Neural cell (in vitro differentiated cells): ENCODE measurements around the gene KRT27. TPM values are rescaled to one million over a fixed set of nuclear protein-coding genes. Genes with fewer than 3 reads are reported as not detected.

Experiments used
- H2AFZ ChIP-seq: fragments of 200-600, 300-800 bp; sonication (generic), shearing (Covaris generic); 2 replicates; pipeline ENCODE4 v1.6.0; 2014; ENCODE audit warnings: low read depth, mild to moderate bottlenecking, antibody characterized with exemption, low read length, moderate library complexity
- H3F3A ChIP-seq: fragments of 200-600 bp; shearing (Covaris generic); 2 replicates; pipeline ENCODE4 v1.6.1; 2016; ENCODE audit warnings: mild to moderate bottlenecking, moderate library complexity, mixed read lengths, antibody characterized with exemption, low read length; ENCODE audit not compliant: insufficient read depth, poor library complexity, severe bottlenecking
- H3K27ac ChIP-seq: fragments of 200-600, 300-800 bp; sonication (generic), shearing (Covaris generic); 2 replicates; pipeline ENCODE4 v1.5.1; 2014; ENCODE audit warnings: mild to moderate bottlenecking, low read length, moderate library complexity
- H3K27me3 ChIP-seq: fragments of 300-800, 200-600 bp; sonication (generic), shearing (Covaris generic); 2 replicates; pipeline ENCODE4 v1.6.0; 2014; ENCODE audit warnings: mild to moderate bottlenecking, low read depth, low read length, moderate library complexity; ENCODE audit not compliant: insufficient read depth
- H3K36me3 ChIP-seq: fragments of 300-800, 200-600 bp; sonication (generic), shearing (Covaris generic); 2 replicates; pipeline ENCODE4 v1.5.1; 2014; ENCODE audit warnings: mild to moderate bottlenecking, antibody characterized with exemption, low read length, moderate library complexity; ENCODE audit not compliant: insufficient read depth
- H3K4me2 ChIP-seq: fragments of 300-800, 200-600 bp; sonication (generic), shearing (Covaris generic); 2 replicates; pipeline ENCODE4 v1.6.0; 2014; ENCODE audit warnings: mild to moderate bottlenecking, low read length
- H3K4me3 ChIP-seq: fragments of 300-800, 200-600 bp; sonication (generic), shearing (Covaris generic); 2 replicates; pipeline ENCODE4 v1.5.1; 2014; ENCODE audit warnings: mild to moderate bottlenecking, low read length, moderate library complexity
- H3K79me2 ChIP-seq: fragments of 200-600 bp; shearing (Covaris generic); replicated peaks from 2 replicates; pipeline ENCODE4 v1.6.0; 2014; ENCODE audit warnings: mild to moderate bottlenecking, low read length, moderate library complexity; ENCODE audit not compliant: insufficient read depth
- H3K9ac ChIP-seq: fragments of 300-800, 200-600 bp; sonication (generic), shearing (Covaris generic); 2 replicates; pipeline ENCODE4 v1.6.1; 2016; ENCODE audit warnings: mild to moderate bottlenecking, low read length, mixed read lengths
- H3K9me2 ChIP-seq: fragments of 200-600 bp; shearing (Covaris generic); 2 replicates; pipeline ENCODE4 v1.6.1; 2016; ENCODE audit warnings: mild to moderate bottlenecking, low read length, mixed read lengths; ENCODE audit not compliant: insufficient read depth
- H3K9me3 ChIP-seq: fragments of 200-600, 300-800 bp; sonication (generic), shearing (Covaris generic); 2 replicates; pipeline ENCODE4 v1.6.1; 2016; ENCODE audit warnings: mild to moderate bottlenecking, mixed run types, low read length, moderate library complexity, mixed read lengths
- H4K20me1 ChIP-seq: fragments of 200-600 bp; shearing (Covaris generic); 2 replicates; pipeline ENCODE4 v1.6.1; 2016; ENCODE audit warnings: mild to moderate bottlenecking, mixed run types; ENCODE audit not compliant: insufficient read depth
- CTCF ChIP-seq: fragments of 450-650 bp; IDR thresholded peaks from 2 replicates; pipeline ENCODE4 v1.5.1; 2014; ENCODE audit warnings: antibody characterized with exemption, mild to moderate bottlenecking, moderate library complexity; ENCODE audit not compliant: poor library complexity, severe bottlenecking
- EP300 ChIP-seq: fragments of 450-650 bp; conservative IDR thresholded peaks from 2 replicates; pipeline ENCODE4 v1.6.1; 2014; ENCODE audit warnings: antibody characterized with exemption, mild to moderate bottlenecking, moderate library complexity; ENCODE audit not compliant: poor library complexity, severe bottlenecking
- EZH2 ChIP-seq: fragments of 200-600, 300-800 bp; shearing (Covaris generic), sonication (generic); IDR thresholded peaks from 2 replicates; pipeline ENCODE4 v1.6.1; 2014; ENCODE audit warnings: antibody characterized with exemption, low read length, borderline replicate concordance, mild to moderate bottlenecking; ENCODE audit not compliant: insufficient read depth, poor library complexity, severe bottlenecking
- MXI1 ChIP-seq: fragments of 450-650 bp; conservative IDR thresholded peaks from 2 replicates; pipeline ENCODE4 v1.6.1; 2014; ENCODE audit warnings: antibody characterized with exemption, mild to moderate bottlenecking; ENCODE audit not compliant: poor library complexity, severe bottlenecking
- POLR2AphosphoS5 ChIP-seq: IDR thresholded peaks from 2 replicates; pipeline ENCODE4 v1.6.1; 2012
- RAD21 ChIP-seq: fragments of 450-650 bp; conservative IDR thresholded peaks from 2 replicates; pipeline ENCODE4 v1.6.1; 2014; ENCODE audit warnings: antibody characterized with exemption, mild to moderate bottlenecking, moderate library complexity
- SMC3 ChIP-seq: fragments of 450-650 bp; conservative IDR thresholded peaks from 2 replicates; pipeline ENCODE4 v1.6.1; 2014; ENCODE audit warnings: antibody characterized with exemption, mild to moderate bottlenecking, moderate library complexity; ENCODE audit not compliant: poor library complexity
- TAF1 ChIP-seq: IDR thresholded peaks from 2 replicates; pipeline ENCODE4 v1.6.1; 2012; ENCODE audit warnings: low read depth
- polyA plus RNA-seq: library from polyadenylated mRNA; depleted of rRNA; stranded (reverse); fragments of >200 nt; gene quantifications from 2 replicates; pipeline ENCODE4 v1.2.3, GENCODE V29; 2014
- TF ChIP-seq, protein P1 (sequence below): IDR thresholded peaks from 2 replicates; pipeline ENCODE4 v1.6.1; 2012; ENCODE audit warnings: borderline replicate concordance

The KRT27 gene
- polyA plus RNA-seq, 1 donor from 2014 or later = not detected

DNA sequence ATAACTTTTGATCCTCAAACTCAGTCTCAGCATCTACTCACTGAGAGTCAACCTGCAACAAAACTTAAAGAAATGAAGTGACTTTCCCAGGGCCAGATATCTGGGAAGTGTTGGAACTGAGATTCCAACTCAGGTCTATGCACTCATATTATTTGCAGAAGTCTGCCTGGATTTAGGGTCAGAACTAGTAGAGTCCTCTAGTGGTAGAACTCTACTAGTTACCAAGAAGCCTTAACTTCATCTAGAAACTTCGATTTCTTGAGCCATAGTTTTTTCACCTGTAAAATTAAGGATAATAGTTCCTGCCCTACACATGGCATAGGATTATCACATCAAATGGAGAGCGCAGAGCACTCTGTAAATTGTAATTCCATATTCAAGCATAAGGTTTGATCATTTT lies 55.4 kb downstream of the KRT27 start:
- no peaks in the 10 kb centered on the region for H3K79me2 ChIP-seq
- no peak overlapping the region for H3K4me3 ChIP-seq
- H3K9me3 ChIP-seq = no peaks in the 10 kb centered on the region
- H3K9ac ChIP-seq = no peak overlapping the region
- no peaks in the 10 kb centered on the region for H4K20me1 ChIP-seq
- H3K27ac ChIP-seq = no peak overlapping the region
- no peaks in the 10 kb centered on the region for H3K36me3 ChIP-seq
- no peaks in the 10 kb centered on the region for H3F3A ChIP-seq
- no peaks in the 10 kb centered on the region for H3K27me3 ChIP-seq
- H3K9me2 ChIP-seq = no peaks in the 10 kb centered on the region
- no peak overlapping the region for H2AFZ ChIP-seq
- no peak for TF ChIP-seq SMC3
- no peak for TF ChIP-seq TAF1
- TF ChIP-seq, protein P1, sequence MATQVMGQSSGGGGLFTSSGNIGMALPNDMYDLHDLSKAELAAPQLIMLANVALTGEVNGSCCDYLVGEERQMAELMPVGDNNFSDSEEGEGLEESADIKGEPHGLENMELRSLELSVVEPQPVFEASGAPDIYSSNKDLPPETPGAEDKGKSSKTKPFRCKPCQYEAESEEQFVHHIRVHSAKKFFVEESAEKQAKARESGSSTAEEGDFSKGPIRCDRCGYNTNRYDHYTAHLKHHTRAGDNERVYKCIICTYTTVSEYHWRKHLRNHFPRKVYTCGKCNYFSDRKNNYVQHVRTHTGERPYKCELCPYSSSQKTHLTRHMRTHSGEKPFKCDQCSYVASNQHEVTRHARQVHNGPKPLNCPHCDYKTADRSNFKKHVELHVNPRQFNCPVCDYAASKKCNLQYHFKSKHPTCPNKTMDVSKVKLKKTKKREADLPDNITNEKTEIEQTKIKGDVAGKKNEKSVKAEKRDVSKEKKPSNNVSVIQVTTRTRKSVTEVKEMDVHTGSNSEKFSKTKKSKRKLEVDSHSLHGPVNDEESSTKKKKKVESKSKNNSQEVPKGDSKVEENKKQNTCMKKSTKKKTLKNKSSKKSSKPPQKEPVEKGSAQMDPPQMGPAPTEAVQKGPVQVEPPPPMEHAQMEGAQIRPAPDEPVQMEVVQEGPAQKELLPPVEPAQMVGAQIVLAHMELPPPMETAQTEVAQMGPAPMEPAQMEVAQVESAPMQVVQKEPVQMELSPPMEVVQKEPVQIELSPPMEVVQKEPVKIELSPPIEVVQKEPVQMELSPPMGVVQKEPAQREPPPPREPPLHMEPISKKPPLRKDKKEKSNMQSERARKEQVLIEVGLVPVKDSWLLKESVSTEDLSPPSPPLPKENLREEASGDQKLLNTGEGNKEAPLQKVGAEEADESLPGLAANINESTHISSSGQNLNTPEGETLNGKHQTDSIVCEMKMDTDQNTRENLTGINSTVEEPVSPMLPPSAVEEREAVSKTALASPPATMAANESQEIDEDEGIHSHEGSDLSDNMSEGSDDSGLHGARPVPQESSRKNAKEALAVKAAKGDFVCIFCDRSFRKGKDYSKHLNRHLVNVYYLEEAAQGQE = no peak
- TF ChIP-seq EP300 = no peak
- TF ChIP-seq POLR2AphosphoS5 = no peak
- no peak for TF ChIP-seq MXI1
- no peak for TF ChIP-seq EZH2
- TF ChIP-seq RAD21 = no peak
- no peak for TF ChIP-seq CTCF
- no peak overlapping the region for H3K4me2 ChIP-seq

Other genes starting within 250 kb of the KRT27 start
- not detected in 2 replicates for gene CCR7, start 217.1 kb downstream of the KRT27 start, polyA plus RNA-seq
- 245 and 248 TPM in 2 replicates for gene SMARCE1, start 134.7 kb downstream of the KRT27 start, polyA plus RNA-seq
- 13.6 and 15.1 TPM in 2 replicates for gene KRT222, start 117.4 kb downstream of the KRT27 start, polyA plus RNA-seq
- gene KRT24, start 78.8 kb downstream of the KRT27 start, polyA plus RNA-seq = 0.83 TPM in 1 of 2 replicates, not detected in the other
- 0.19 and 0.56 TPM in 2 replicates for gene KRT25, start 27.2 kb downstream of the KRT27 start, polyA plus RNA-seq
- gene KRT26, start 10.3 kb downstream of the KRT27 start, polyA plus RNA-seq = not detected in 2 replicates
- not detected in 2 replicates for gene KRT28, start 17.4 kb upstream of the KRT27 start, polyA plus RNA-seq
- 42.8 and 54.2 TPM in 2 replicates for gene KRT10, start 40.1 kb upstream of the KRT27 start, polyA plus RNA-seq
- not detected in 2 replicates for gene KRT12, start 84.7 kb upstream of the KRT27 start, polyA plus RNA-seq
- not detected in 2 replicates for gene KRT20, start 102.7 kb upstream of the KRT27 start, polyA plus RNA-seq
- 0.37 and 0.86 TPM in 2 replicates for gene KRT23, start 155.1 kb upstream of the KRT27 start, polyA plus RNA-seq
- gene KRT39, start 184.4 kb upstream of the KRT27 start, polyA plus RNA-seq = not detected in 2 replicates
- not detected in 2 replicates for gene KRT40, start 201.8 kb upstream of the KRT27 start, polyA plus RNA-seq
- not detected in 2 replicates for gene KRTAP3-3, start 211.6 kb upstream of the KRT27 start, polyA plus RNA-seq
- not detected in 2 replicates for gene KRTAP3-2, start 217.4 kb upstream of the KRT27 start, polyA plus RNA-seq
- gene KRTAP3-1, start 226.6 kb upstream of the KRT27 start, polyA plus RNA-seq = not detected in 2 replicates
- gene KRTAP1-5, start 244.7 kb upstream of the KRT27 start, polyA plus RNA-seq = not detected in 2 replicates
- not detected in 2 replicates for gene KRTAP1-4, start 247.6 kb upstream of the KRT27 start, polyA plus RNA-seq